Dendritic cell treated with granulocyte-macrophage colony-stimulating factor and Interleukin-4, amounts not matched to agents 40 ng/mL and 50 ng/mL, for 4 days (primary cell): ENCODE results near the gene C22orf39.
"Not testable (repeated sequence)": the region's sequence is repeated elsewhere in the genome, so short reads cannot be mapped to it uniquely, and the experiment has no call there.

Source experiments
- H3K27ac Mint-ChIP-seq: one replicate; pipeline ENCODE4 v1.8.0; 2022; ENCODE audit warnings: mild to moderate bottlenecking, mixed read lengths
- H3K27me3 Mint-ChIP-seq: one replicate; pipeline ENCODE4 v1.8.0; 2022; ENCODE audit warnings: mild to moderate bottlenecking, mixed read lengths
- H3K36me3 Mint-ChIP-seq: one replicate; pipeline ENCODE4 v1.8.0; 2022; ENCODE audit warnings: low read depth, mixed read lengths
- H3K4me1 Mint-ChIP-seq: one replicate; pipeline ENCODE4 v1.8.0; 2022; ENCODE audit warnings: low read depth, mixed read lengths
- H3K4me3 Mint-ChIP-seq: one replicate; pipeline ENCODE4 v1.8.0; 2022; ENCODE audit warnings: mild to moderate bottlenecking, moderate library complexity, mixed read lengths
- H3K9me3 Mint-ChIP-seq: one replicate; pipeline ENCODE4 v1.8.0; 2022; ENCODE audit warnings: mixed read lengths
- intact Hi-C: fragments of 100-400 bp; cut with micrococcal nuclease; formaldehyde crosslinking; loops from one replicate; pipeline ENCODE4 v1.15.0; 2022

Gene C22orf39

GRCh38 chr22:19436444-19437161 is 10.9 kb downstream of the C22orf39 start:
- H3K9me3 Mint-ChIP-seq = not testable (repeated sequence)

DNA sequence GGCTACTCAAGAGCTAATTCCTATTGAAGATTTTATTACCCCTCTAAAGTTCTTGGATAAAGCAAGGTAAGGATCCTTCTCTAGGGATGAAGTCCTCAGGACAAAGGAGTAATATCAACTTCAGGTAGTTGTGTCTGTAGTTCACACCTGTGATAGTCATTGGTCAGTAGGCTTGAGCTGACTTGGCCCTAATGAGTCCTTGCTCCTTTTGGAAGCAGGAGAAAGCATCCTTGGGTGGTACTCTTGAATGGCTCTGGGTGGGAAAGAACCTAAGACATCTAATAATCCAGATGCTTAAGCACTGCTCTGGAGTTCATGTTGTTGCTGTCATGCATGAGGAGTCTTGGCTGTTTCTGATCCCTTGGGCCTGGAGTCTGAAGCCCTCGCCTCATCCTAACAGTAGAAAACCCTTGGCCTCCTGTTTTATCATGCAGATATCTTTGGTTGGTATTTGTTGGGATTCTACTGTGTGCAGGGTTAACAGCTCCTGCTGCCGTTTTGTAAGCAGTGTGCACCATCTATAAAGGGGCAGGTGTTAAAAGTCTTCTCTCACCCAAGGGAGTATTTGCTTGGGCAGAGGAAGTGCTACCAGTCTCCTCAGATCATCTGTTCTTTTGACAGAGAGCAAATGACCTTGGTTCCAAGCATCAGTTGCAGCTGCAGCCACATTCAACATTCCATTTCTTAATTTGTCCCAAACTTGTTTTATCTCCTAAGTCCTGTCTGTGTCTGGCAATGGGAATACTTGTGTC is 12.5 kb downstream of the C22orf39 start:
- Mint-ChIP-seq H3K27me3 (no peaks in the 10 kb centered on the region), H3K4me3 (no peak overlapping the region), H3K27ac (peak overlapping the region; percentile 65), H3K36me3 (peaks cover 64% of the 10 kb centered on the region), H3K4me1 (peaks cover 48% of the 10 kb centered on the region), H3K9me3 (no peaks in the 10 kb centered on the region)
- intact Hi-C loops = loop anchor here (10.0 kb wide), 1 partner anchor 140 kb away; the partner anchor contains the start of gene CLTCL1

More at GRCh38 chr22:19436444-19437161, 10.9 kb downstream of the C22orf39 start:
- not testable (repeated sequence) for H3K27me3 Mint-ChIP-seq, H3K4me3 Mint-ChIP-seq
- intact Hi-C loops = loop anchor here (10.0 kb wide), 1 partner anchor 142 kb away; the partner anchor contains the start of gene CLTCL1
- Mint-ChIP-seq H3K36me3 (peaks cover 66% of the 10 kb centered on the region), H3K27ac (peak overlapping the region; percentile 65), H3K4me1 (peaks cover 39% of the 10 kb centered on the region)

GRCh38 chr22:19434401-19434800 is 13.1 kb downstream of the C22orf39 start:
- peaks cover 65% of the 10 kb centered on the region for H3K36me3 Mint-ChIP-seq
- H3K9me3 Mint-ChIP-seq = no peaks in the 10 kb centered on the region
- no peak overlapping the region for H3K27ac Mint-ChIP-seq
- no peaks in the 10 kb centered on the region for H3K27me3 Mint-ChIP-seq
- intact Hi-C loops = loop anchor here (10.0 kb wide), 1 partner anchor 140 kb away; the partner anchor contains the start of gene CLTCL1
- peaks cover 54% of the 10 kb centered on the region for H3K4me1 Mint-ChIP-seq
- no peak overlapping the region for H3K4me3 Mint-ChIP-seq

DNA sequence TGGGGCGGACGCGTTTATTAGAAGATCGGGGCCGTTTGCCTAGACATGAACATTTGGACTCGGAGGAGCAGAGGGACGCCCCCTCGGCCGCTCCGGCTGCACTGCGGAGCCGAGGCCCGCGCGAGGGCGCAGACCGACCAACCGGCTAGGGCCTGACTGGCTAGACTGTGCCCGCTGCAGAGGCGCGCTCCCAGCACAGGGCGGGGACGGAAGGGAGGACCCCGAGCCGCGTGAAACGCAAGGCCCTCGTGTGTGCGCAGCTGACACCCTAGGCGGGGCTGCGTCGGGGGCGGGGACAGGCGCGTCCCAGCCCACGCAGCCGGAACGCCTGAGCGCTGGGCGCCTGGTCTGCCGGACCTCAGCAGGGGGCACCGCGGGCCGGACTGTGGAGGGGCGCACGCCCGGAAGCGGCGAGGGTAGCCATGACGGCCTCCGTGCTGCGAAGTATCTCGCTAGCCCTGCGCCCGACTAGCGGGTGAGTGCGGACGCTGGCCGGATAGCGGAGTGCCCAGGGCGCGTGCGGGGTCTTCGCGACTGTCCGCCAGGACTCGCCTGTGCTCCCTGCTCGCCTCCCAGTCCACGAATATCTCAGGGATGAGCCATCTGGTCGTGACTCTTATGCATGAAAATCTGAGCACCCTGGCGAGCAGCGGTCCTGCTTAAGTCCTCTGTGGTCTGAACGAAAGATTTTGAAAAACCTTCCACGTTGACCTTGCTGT is 15.2 kb downstream of the C22orf39 start, which contains the start of gene MRPL40:
TSS of gene MRPL40 (plus strand) at position 413 of the 719 bp plus-strand sequence. CDS start at position 423, 10 bp downstream.
- Mint-ChIP-seq H3K4me1 (peaks cover 52% of the 10 kb centered on the region), H3K9me3 (no peaks in the 10 kb centered on the region), H3K27me3 (no peaks in the 10 kb centered on the region), H3K36me3 (peaks cover 55% of the 10 kb centered on the region), H3K27ac (peak within 1 kb of the TSS; percentile 97), H3K4me3 (peak within 1 kb of the TSS; percentile 85)
- intact Hi-C loops = loop anchor here (1.0 to 10.0 kb wide), 4 partner anchors 15 to 253 kb away; partner anchors contain the start of genes C22orf39, CDC45, CLTCL1 and UFD1

DNA sequence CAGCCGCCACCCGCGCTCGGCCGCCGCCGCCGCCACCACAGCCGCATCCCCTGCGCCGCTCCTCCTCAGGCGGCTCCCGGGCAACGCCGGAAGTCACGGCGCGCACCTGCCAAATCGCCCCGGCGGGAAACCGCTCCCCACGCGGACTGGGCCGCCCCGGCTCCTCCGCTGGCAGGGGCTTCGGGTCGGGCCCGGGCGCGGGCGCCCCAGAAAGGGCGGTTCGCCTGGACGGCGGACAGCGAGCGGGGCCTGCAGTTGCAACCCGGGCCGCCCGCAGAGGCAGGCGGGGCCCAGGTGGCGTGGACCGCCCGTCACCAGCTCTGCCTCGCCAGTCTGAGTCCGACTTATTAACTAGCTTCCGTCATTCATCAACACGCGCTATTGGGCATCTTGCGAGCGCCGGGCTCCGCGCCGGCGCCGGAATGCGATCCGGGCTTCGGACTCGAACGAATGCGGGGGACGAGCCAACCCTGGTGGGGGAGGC is 15.8 kb downstream of the C22orf39 start, which contains the start of gene HIRA:
TSS of gene HIRA (minus strand) at position 85 of the 484 bp plus-strand sequence. CDS start 257 bp downstream, outside the sequence.
- peak within 1 kb of the TSS; percentile 97 for H3K27ac Mint-ChIP-seq
- intact Hi-C loops = loop anchor here (1.0 to 10.0 kb wide), 4 partner anchors 15 to 252 kb away; partner anchors contain the start of genes C22orf39, CDC45, CLTCL1 and UFD1
- peaks cover 56% of the 10 kb centered on the region for H3K4me1 Mint-ChIP-seq
- H3K27me3 Mint-ChIP-seq = no peaks in the 10 kb centered on the region
- H3K9me3 Mint-ChIP-seq = no peaks in the 10 kb centered on the region
- H3K4me3 Mint-ChIP-seq = peak within 1 kb of the TSS; percentile 85
- peaks cover 49% of the 10 kb centered on the region for H3K36me3 Mint-ChIP-seq

DNA sequence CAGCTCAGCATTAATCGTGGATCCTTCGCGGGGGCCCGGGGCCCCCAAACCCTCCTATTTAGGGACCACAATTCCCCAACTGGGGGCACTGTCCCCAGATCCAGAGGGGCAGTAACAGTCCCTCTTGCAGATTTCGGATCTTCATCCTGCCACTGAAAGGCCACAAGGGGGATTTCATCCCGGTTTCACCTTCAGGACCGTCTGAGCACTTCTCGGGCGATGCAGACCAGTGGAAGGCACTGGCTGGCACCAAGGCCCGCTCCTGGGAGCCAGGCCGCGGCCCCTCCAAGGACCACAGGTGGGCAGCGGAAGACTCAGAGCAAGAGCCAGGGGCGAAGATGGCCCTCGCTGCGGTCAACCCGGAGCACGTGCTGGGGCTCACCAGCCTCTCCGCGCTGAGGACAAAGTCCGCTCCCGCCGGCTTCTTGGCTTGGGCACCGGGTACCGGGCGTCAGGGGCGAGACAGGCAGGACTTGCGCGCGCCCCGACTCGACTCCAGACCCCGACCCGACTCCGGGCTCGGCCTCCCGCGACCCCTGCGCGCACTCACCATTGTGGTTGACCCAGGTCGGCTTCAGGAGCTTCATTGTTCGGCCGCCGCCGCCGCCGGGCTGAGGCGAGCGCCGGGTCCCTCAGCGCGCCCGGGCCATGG is 16.5 kb downstream of the C22orf39 start:
- H3K27me3 Mint-ChIP-seq = no peaks in the 10 kb centered on the region
- peaks cover 42% of the 10 kb centered on the region for H3K36me3 Mint-ChIP-seq
- no peaks in the 10 kb centered on the region for H3K9me3 Mint-ChIP-seq
- intact Hi-C loops = loop anchor here (10.0 kb wide), 1 partner anchor 136 kb away; the partner anchor contains the start of gene CLTCL1
- H3K4me3 Mint-ChIP-seq = peak overlapping the region; percentile 83
- peaks cover 59% of the 10 kb centered on the region for H3K4me1 Mint-ChIP-seq
- peak overlapping the region; percentile 97 for H3K27ac Mint-ChIP-seq

DNA sequence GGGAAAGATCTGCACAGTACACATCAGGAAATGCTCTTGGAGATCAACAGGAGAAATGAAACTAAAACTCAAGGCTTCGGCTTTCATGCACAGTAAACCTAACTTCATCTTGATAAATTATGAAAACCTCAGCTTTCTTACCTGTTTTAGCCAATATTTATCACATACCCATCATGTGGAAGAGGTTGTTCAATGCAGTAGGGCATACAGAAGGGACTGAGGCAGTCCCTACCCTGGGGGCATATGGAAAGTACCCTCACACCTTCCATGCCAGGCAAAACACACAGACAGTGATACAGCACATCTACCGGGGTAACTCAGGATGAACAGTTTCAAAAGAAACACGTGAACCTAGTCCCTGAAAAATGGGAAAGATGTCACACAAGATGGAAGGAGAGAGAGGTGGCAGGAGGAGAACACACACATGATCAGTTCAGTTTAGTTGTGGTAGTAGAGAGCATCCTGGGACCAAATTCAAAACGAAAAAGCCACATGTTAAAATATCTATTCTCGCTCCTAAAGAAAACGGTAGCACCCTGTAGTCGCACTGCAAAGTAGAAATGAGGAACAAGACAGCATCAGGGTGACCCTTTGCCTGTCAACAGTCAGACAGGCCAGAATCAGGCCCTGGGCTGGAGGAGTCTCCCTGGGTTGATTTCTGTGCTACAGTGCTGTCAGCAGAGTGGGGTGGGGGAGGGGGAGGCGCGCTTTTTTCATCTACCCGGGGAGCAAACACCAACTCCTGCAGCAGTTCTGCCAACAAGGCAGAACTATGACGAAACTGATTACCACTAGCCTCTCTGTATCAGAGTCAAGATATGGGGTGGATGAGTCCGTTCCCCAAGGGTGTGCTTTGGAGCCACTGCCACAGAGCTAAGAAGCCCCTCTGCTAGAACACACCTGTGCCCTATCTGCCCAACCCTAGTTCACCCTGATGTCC is 17.3 kb downstream of the C22orf39 start:
- intact Hi-C loops = loop anchor here (10.0 kb wide), 1 partner anchor 135 kb away; the partner anchor contains the start of gene CLTCL1
- Mint-ChIP-seq H3K27ac (peak overlapping the region; percentile 97), H3K27me3 (no peaks in the 10 kb centered on the region), H3K4me1 (peaks cover 58% of the 10 kb centered on the region), H3K36me3 (peaks cover 34% of the 10 kb centered on the region), H3K9me3 (no peaks in the 10 kb centered on the region), H3K4me3 (peak overlapping the region; percentile 83)

- no peak overlapping the region for H3K4me3 Mint-ChIP-seq
- no peaks in the 10 kb centered on the region for H3K27me3 Mint-ChIP-seq
- H3K9me3 Mint-ChIP-seq = no peaks in the 10 kb centered on the region
- intact Hi-C loops = no loop called here
- H3K27ac Mint-ChIP-seq = no peak overlapping the region
- no peaks in the 10 kb centered on the region for H3K36me3 Mint-ChIP-seq
- H3K4me1 Mint-ChIP-seq = peaks cover 77% of the 10 kb centered on the region
Measured at GRCh38 chr22:19424186-19424500, 23.4 kb downstream of the C22orf39 start.

DNA sequence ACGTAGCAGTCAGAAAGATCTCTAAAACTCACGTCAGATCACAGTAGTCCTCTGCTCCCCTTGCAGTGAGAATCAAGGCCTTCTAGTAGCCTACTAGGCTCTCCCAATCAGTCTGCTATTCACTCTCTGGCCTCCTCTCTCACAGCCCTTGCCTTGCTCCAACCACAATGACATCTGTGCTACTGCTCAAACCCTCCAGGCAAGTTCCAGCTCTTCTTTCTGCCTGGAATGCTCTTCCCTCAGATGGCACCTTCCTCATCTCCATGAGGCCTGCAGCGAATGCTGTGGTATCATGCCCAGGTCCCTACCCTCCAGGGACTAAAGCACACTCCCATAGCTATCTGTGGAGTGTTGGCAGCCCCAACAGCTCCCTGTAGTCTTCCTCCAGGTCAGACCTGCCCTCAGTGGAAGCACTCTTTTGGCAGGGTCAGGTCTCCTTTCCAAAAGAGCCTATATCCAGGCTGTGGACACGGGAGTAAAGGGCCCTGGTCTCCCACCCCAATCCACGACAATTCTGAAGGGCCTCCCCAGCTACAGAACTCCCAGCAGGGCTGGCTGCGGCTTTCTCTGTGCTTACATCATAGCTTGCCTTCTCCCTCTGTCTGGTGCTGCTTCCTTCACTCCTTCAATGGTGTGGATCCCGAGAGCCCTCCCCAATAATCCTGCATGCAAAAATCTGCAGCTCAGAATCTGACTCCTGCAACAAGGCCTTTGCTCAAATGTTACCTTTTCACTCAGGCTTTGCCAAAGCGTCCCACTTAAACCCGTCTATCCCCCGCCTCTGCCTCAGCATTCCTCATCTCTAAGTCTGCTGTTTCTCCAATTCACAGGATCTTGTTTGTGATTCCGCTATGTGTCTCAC is 24.8 kb downstream of the C22orf39 start:
- no peak overlapping the region for H3K27ac Mint-ChIP-seq
- H3K9me3 Mint-ChIP-seq = no peaks in the 10 kb centered on the region
- H3K36me3 Mint-ChIP-seq = peaks cover 5% of the 10 kb centered on the region
- intact Hi-C loops = no loop called here
- no peaks in the 10 kb centered on the region for H3K27me3 Mint-ChIP-seq
- no peak overlapping the region for H3K4me3 Mint-ChIP-seq
- peaks cover 68% of the 10 kb centered on the region for H3K4me1 Mint-ChIP-seq

DNA sequence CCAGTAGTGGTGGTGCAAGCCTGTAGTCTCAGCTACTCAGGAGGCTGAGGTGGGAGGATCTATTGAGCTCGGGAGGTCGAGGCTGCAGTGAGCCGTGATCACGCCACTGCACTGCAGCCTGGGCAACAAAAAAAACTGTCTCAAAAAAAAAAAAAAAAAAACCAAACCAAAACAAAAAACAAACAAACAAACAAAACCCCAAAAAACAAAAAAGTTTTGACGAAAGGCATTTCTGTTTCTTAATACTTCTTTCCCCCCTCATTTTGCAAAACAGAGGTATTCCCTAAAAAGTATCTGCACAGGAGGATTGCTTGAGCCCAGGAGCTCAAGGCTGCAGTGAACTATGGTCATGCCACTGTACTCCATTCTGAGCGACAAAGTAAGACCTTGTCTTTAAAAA is 27.2 kb downstream of the C22orf39 start:
- intact Hi-C loops = no loop called here
- Mint-ChIP-seq H3K4me1 (peaks cover 50% of the 10 kb centered on the region), H3K27ac (no peak overlapping the region), H3K4me3 (no peak overlapping the region), H3K9me3 (no peaks in the 10 kb centered on the region), H3K27me3 (no peaks in the 10 kb centered on the region), H3K36me3 (peaks cover 20% of the 10 kb centered on the region)

DNA sequence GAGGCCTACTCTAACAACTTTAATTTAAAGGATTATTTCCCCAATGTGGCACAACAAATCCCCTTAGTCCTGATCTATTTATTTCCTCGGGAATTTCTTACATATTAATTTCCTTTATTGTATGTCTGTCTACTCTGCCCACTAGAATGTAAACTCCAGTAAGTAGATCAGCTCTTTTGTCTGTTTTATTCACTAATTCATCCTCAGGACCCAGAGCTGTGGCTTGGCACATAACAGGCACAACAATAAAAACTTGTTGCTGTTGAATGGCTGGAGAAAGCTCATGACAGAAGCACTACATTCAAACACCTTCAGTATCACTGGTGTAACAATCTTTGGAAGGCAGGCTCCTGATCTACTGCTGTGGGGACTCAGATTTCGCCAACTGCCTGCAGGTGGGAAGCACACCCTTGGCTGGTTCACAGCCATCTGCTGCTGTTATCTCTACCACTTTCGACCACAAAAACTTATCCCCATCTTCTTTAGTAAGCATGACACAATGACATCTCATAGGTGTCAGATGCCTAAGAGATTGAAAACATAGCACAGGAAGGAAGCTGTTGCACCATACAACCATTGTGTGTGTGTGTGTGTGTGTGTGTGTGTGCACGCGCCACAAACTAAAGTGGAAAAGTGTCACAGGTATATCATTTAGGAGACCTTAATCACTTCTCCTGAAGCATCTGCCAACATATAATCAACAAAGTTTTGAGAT is 27.9 kb downstream of the C22orf39 start:
- H3K27ac Mint-ChIP-seq = no peak overlapping the region
- H3K27me3 Mint-ChIP-seq = no peaks in the 10 kb centered on the region
- H3K9me3 Mint-ChIP-seq = no peaks in the 10 kb centered on the region
- no peak overlapping the region for H3K4me3 Mint-ChIP-seq
- peaks cover 20% of the 10 kb centered on the region for H3K36me3 Mint-ChIP-seq
- peaks cover 43% of the 10 kb centered on the region for H3K4me1 Mint-ChIP-seq
- intact Hi-C loops = no loop called here
